WTC11 (cell line): ENCODE data around the gene RGS6.

Experiments used
- ATF2 ChIP-seq: sonication (generic); formaldehyde crosslinking; IDR thresholded peaks from 2 replicates; pipeline ENCODE4 v1.8.1; 2022; ENCODE audit warnings: low read depth, missing genetic modification reagents, borderline replicate concordance
- CBFB ChIP-seq: sonication (generic); formaldehyde crosslinking; IDR thresholded peaks from 2 replicates; pipeline ENCODE4 v1.8.1; 2022; ENCODE audit warnings: mild to moderate bottlenecking, low read depth, missing genetic modification reagents
- CREM ChIP-seq: sonication (generic); formaldehyde crosslinking; IDR thresholded peaks from 2 replicates; pipeline ENCODE4 v1.8.1; 2022; ENCODE audit warnings: mild to moderate bottlenecking, missing genetic modification reagents, moderate library complexity
- CTCF ChIP-seq: fragments of 200-600 bp; IDR thresholded peaks from 2 replicates; pipeline ENCODE4 v1.8.0; 2022; ENCODE audit warnings: antibody characterized with exemption
- E2F1 ChIP-seq: sonication (generic); formaldehyde crosslinking; IDR thresholded peaks from 2 replicates; pipeline ENCODE4 v1.8.0; 2022; ENCODE audit warnings: mild to moderate bottlenecking, missing genetic modification reagents
- HMGXB4 ChIP-seq: sonication (generic); formaldehyde crosslinking; IDR thresholded peaks from 2 replicates; pipeline ENCODE4 v1.8.1; 2023; ENCODE audit warnings: mild to moderate bottlenecking, moderate library complexity, missing genetic modification reagents
- JUN ChIP-seq: sonication (generic); formaldehyde crosslinking; IDR thresholded peaks from 2 replicates; pipeline ENCODE4 v1.8.0; 2023; ENCODE audit warnings: mild to moderate bottlenecking, missing genetic modification reagents
- NFE2L1 ChIP-seq: sonication (generic); formaldehyde crosslinking; IDR thresholded peaks from 2 replicates; pipeline ENCODE4 v1.8.1; 2023; ENCODE audit warnings: missing genetic modification reagents
- SMAD3 ChIP-seq: sonication (generic); formaldehyde crosslinking; IDR thresholded peaks from 2 replicates; pipeline ENCODE4 v1.8.0; 2022; ENCODE audit warnings: missing genetic modification reagents, mild to moderate bottlenecking, borderline replicate concordance
- USF2 ChIP-seq: sonication (generic); formaldehyde crosslinking; IDR thresholded peaks from 2 replicates; pipeline ENCODE4 v1.8.1; 2023; ENCODE audit warnings: mild to moderate bottlenecking, missing genetic modification reagents, moderate library complexity
- ZNF138 ChIP-seq: sonication (generic); formaldehyde crosslinking; conservative IDR thresholded peaks from 2 replicates; pipeline ENCODE4 v1.8.1; 2022; ENCODE audit warnings: mild to moderate bottlenecking, moderate library complexity, missing genetic modification reagents
- ZNF219 ChIP-seq: sonication (generic); formaldehyde crosslinking; IDR thresholded peaks from 2 replicates; pipeline ENCODE4 v1.8.0; 2023; ENCODE audit warnings: missing genetic modification reagents, mild to moderate bottlenecking, borderline replicate concordance

GRCh38 chr14:72565149-72565559 is 632.9 kb downstream of the RGS6 start:
- TF ChIP-seq CBFB: no peak
- TF ChIP-seq CREM (CRISPR knock-in tag): no peak
- no peak for TF ChIP-seq CTCF
- TF ChIP-seq ZNF219: no peak
- no peak for TF ChIP-seq ZNF138 (CRISPR knock-in tag)
- no peak for TF ChIP-seq HMGXB4 (CRISPR knock-in tag)
- TF ChIP-seq NFE2L1: no peak
- no peak for TF ChIP-seq USF2 (CRISPR knock-in tag)
- TF ChIP-seq ATF2 (CRISPR knock-in tag): no peak
- TF ChIP-seq JUN: no peak
- no peak for TF ChIP-seq SMAD3 (CRISPR knock-in tag)
- TF ChIP-seq E2F1 (CRISPR knock-in tag): no peak
